ENCODE measurements around the gene SERP2. TPM values are rescaled to one million over a fixed set of nuclear protein-coding genes. Genes with fewer than 3 reads are reported as not detected.

The SERP2 gene
- total RNA-seq, 1 donor from 2014 or later: 4.8 TPM

GRCh38 chr13:44410328-44410859 lies 36.8 kb downstream of the SERP2 start:
- TF ChIP-seq, protein P1, sequence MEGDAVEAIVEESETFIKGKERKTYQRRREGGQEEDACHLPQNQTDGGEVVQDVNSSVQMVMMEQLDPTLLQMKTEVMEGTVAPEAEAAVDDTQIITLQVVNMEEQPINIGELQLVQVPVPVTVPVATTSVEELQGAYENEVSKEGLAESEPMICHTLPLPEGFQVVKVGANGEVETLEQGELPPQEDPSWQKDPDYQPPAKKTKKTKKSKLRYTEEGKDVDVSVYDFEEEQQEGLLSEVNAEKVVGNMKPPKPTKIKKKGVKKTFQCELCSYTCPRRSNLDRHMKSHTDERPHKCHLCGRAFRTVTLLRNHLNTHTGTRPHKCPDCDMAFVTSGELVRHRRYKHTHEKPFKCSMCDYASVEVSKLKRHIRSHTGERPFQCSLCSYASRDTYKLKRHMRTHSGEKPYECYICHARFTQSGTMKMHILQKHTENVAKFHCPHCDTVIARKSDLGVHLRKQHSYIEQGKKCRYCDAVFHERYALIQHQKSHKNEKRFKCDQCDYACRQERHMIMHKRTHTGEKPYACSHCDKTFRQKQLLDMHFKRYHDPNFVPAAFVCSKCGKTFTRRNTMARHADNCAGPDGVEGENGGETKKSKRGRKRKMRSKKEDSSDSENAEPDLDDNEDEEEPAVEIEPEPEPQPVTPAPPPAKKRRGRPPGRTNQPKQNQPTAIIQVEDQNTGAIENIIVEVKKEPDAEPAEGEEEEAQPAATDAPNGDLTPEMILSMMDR (IDR thresholded peaks at IDR 0.05; ENCODE audit: unreplicated experiment): no peak
- H3K9me3 Mint-ChIP-seq: no peaks in the 10 kb centered on the region
- no peaks in the 10 kb centered on the region for H3K36me3 Mint-ChIP-seq
- DNase-seq (ENCODE audit: low spot score in 2 of 2, unreplicated experiment in 2 of 2): no peak
- H3K27ac Mint-ChIP-seq: no peak overlapping the region
- H3K27me3 Mint-ChIP-seq (ENCODE audit: low read depth): peaks cover 29% of the 10 kb centered on the region
- H3K4me1 Mint-ChIP-seq: peaks cover 21% of the 10 kb centered on the region
- no peak overlapping the region for H3K4me3 Mint-ChIP-seq

DNA sequence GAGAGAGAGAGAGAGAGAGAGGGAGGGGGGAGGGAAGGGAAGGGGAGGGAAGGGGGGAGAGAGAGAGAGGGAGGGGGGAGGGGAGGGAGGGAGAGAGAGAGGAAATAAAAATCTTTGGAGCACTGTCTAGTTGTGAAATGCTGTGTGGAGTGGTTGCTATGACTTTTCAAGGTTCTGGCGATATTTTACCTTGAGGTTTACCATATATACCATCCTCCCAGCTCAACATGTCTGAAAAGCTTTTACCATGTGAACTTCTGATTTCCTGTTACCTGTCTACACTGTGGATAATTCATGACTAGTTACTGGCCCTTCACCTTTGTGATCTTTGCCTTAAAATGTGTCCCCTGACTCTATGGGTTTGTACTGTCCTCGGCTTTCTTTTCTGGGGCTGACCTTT lies 38.2 kb downstream of the SERP2 start:
- Mint-ChIP-seq H3K4me1 (peaks cover 20% of the 10 kb centered on the region), H3K36me3 (no peaks in the 10 kb centered on the region), H3K9me3 (no peaks in the 10 kb centered on the region), H3K27me3 (ENCODE audit: low read depth) (peaks cover 27% of the 10 kb centered on the region), H3K27ac (no peak overlapping the region), H3K4me3 (no peak overlapping the region)
- no peak for DNase-seq (ENCODE audit: low spot score in 2 of 2, unreplicated experiment in 2 of 2)
- TF ChIP-seq, protein P1 (IDR thresholded peaks at IDR 0.05; ENCODE audit: unreplicated experiment): no peak

DNA sequence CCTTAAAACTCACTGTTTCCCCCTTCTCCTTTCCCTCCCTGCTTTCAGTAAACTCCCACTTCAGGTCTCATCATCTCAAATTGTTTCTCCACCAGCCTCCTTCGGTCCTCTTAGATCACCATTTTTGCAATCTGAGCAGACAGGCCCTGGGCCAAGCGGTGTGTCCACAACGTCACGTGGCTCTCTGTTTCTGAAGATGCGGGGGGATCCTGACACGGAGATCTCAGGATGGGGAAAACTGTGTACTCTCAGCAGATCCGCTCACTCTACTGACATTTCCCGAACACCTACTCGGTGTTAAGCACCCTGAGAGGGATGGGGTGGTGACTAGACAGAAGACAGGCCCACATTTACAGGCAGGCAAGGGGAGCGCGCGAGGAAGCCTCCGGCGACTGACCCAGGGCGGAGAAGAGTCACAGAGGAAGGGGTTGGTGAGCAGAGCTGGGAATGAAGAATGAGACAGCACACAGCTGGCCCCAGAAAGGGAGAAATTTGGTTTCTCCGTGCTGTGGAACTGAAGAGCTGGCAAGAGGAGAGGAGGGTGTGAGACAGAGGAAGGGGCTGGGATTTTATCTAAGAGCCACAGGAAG lies 38.8 kb downstream of the SERP2 start:
- Mint-ChIP-seq H3K27me3 (ENCODE audit: low read depth) (peaks cover 27% of the 10 kb centered on the region), H3K4me3 (no peak overlapping the region), H3K27ac (peak overlapping the region; percentile 58), H3K4me1 (peaks cover 19% of the 10 kb centered on the region), H3K36me3 (no peaks in the 10 kb centered on the region), H3K9me3 (no peaks in the 10 kb centered on the region)
- no peak for DNase-seq (ENCODE audit: low spot score in 2 of 2, unreplicated experiment in 2 of 2)
- TF ChIP-seq, protein P1 (IDR thresholded peaks at IDR 0.05; ENCODE audit: unreplicated experiment): no peak

- Mint-ChIP-seq H3K27me3 (ENCODE audit: low read depth) (peaks cover 27% of the 10 kb centered on the region), H3K9me3 (no peaks in the 10 kb centered on the region), H3K36me3 (no peaks in the 10 kb centered on the region), H3K4me3 (no peak overlapping the region), H3K27ac (peak overlapping the region; percentile 58), H3K4me1 (peaks cover 24% of the 10 kb centered on the region)
- TF ChIP-seq, protein P1 (IDR thresholded peaks at IDR 0.05; ENCODE audit: unreplicated experiment): no peak
- no peak for DNase-seq (ENCODE audit: low spot score in 2 of 2, unreplicated experiment in 2 of 2)
Observed at GRCh38 chr13:44413095-44413494, 39.5 kb downstream of the SERP2 start.

GRCh38 chr13:44414716-44415115 lies 41.1 kb downstream of the SERP2 start:
- peaks cover 30% of the 10 kb centered on the region for H3K4me1 Mint-ChIP-seq

More at GRCh38 chr13:44414716-44415115, 41.1 kb downstream of the SERP2 start:
- H3K27me3 Mint-ChIP-seq (ENCODE audit: low read depth): peaks cover 17% of the 10 kb centered on the region
- no peak for DNase-seq (ENCODE audit: low spot score in 2 of 2, unreplicated experiment in 2 of 2)
- TF ChIP-seq, protein P1 (IDR thresholded peaks at IDR 0.05; ENCODE audit: unreplicated experiment): no peak
- H3K27ac Mint-ChIP-seq: no peak overlapping the region
- no peaks in the 10 kb centered on the region for H3K36me3 Mint-ChIP-seq
- H3K4me3 Mint-ChIP-seq: no peak overlapping the region
- H3K9me3 Mint-ChIP-seq: no peaks in the 10 kb centered on the region

Measured in mesothelial cell of epicardium (in vitro differentiated cells).